Activated CD8-positive, alpha-beta memory T cell treated with anti-CD3 and anti-CD28 coated beads for 24 hours (primary cell): ENCODE measurements around the gene PNPLA6.
A peak's percentile ranks its signal among the peaks of the same experiment; 100 is the strongest.

Experiments
- DNase-seq: peaks from one replicate; pipeline ENCODE4 v3.0.0-alpha.2; 2020

PNPLA6 gene

DNA sequence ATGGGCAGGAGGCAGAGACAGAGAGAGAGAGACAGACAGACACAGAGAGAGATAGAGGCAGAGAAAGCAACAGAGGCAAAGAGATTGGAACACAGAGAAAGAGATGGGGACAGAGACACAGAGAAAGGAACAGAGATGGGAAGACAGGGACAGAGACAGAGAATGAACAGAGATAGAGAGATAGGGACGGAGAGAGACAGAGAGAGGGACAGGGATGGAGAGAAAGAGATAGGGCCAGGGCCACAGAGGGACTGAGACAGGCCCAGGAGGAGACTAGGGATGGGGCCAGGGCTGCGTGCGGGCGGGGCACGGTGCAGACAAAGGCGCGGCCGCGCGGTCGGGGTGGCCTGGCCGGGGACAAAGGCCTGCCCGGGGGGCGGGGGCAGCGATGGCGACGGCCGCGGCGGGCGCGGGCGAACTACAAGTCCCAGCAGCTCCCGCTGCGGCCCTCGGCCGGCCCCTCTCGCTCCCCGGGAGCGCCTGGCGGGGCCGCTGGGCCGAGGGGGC is 19.8 kb upstream of the PNPLA6 start, which contains the start of gene ZNF358:
ZNF358 (plus strand) TSS at position 459 of the 507 bp plus-strand sequence. CDS start 3,140 bp downstream, outside the sequence.
- peak; percentile 77 for DNase-seq

DNA sequence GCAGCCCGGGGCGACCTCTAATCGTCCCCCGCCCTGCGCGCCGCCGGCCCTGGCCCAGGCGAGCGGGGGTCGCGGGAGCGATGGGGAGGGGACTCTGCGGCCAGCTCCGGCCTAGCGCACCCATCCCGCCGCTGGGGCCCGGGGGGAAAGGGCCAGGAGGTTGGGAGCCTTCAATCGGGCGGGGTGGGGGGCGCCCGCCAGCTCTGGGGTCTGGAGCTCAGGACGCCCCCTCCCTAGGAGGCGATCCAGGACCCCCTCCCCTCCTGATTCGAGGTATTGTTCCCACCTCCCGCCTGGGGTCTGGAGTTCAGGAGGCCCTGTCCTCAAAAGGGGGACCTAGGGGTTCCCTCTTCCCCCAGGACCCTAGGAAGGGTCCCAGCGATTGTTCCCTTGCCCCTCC is 19.2 kb upstream of the PNPLA6 start:
- DNase-seq = no peak

DNA sequence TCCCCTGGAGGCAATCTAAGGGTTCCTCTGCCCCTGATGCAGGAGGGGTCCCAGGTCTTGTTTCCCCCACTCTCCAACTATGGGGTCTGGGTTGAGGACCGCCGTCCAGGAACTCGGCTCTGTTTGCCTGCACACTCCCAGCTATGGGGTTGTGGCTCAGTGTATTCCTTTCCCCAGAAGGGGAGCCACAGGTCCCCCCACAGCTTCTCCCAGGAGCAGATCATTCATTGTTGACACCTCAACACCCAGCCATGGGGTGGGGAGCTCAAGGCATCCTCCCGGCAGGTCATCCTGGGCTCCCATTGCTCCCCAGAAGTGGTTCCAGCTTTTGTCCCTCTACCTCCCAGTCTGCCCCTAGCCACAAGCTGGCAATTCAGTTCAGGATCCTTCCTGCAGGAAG is 18.6 kb upstream of the PNPLA6 start:
- DNase-seq = no peak

DNA sequence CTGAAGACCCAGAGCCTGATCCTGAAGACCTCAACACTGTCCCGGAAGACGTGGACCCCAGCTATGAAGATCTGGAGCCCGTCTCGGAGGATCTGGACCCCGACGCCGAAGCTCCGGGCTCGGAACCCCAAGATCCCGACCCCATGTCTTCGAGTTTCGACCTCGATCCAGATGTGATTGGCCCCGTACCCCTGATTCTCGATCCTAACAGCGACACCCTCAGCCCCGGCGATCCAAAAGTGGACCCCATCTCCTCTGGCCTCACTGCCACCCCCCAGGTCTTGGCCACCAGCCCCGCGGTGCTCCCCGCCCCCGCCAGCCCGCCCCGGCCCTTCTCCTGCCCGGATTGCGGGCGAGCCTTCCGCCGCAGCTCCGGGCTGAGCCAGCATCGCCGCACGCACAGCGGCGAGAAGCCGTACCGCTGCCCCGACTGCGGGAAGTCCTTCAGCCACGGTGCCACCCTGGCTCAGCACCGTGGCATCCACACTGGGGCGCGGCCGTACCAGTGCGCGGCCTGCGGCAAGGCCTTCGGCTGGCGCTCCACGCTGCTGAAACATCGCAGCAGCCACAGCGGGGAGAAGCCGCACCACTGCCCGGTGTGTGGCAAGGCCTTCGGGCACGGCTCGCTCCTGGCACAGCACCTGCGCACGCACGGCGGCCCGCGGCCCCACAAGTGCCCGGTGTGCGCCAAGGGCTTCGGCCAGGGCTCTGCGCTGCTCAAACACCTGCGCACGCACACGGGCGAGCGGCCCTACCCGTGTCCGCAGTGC is 16.0 kb upstream of the PNPLA6 start:
- no peak for DNase-seq

DNA sequence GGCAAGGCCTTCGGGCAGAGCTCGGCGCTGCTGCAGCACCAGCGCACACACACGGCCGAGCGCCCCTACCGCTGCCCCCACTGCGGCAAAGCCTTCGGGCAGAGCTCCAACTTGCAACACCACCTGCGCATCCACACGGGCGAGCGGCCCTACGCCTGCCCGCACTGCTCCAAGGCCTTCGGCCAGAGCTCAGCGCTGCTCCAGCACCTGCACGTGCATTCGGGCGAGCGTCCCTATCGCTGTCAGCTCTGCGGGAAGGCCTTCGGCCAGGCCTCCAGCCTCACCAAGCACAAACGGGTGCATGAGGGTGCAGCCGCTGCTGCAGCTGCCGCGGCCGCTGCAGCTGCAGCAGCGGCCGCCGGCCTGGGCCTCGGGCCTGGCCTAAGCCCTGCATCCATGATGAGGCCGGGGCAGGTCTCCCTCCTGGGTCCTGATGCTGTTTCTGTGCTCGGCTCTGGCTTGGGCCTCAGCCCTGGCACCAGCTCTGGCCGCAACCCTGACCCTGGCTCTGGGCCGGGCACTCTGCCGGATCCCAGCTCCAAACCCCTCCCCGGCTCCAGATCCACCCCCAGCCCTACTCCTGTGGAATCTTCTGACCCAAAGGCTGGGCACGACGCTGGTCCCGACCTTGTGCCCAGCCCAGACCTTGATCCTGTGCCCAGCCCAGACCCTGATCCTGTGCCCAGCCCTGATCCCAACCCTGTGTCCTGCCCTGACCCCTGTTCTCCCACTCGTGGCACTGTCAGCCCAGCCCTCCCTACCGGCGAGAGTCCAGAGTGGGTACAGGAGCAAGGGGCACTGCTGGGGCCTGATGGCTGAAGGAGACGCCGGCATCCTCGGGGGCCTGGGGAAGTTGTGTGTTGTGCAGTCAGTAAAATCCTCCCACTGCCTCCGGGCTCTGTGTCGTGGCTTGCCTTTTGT is 15.1 kb upstream of the PNPLA6 start:
- no peak for DNase-seq

DNA sequence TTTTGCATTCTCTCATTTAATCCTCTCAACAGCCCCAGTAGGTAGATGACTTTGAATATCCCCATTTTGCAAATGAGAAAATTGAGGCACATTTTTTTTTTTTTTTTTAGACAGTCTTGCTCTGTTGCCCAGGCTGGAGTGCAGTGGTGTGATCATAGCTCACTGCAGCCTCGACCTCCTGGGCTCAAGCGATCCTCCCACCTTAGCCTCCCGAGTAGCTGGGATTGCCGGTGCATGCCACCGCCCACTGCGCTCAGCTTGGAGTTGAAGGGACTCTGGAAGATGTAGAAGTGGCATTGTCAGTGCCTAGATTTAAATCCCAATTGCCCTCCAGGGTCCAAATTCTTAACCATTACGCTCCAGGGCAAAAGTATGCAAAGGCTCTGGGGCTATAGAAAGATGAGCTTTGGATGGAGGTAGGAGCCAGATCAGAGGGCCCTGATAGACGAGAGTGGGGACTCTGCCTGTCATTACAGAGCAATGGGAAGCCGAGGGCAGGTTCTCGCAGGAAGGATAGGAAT is 13.9 kb upstream of the PNPLA6 start:
- no peak for DNase-seq

DNA sequence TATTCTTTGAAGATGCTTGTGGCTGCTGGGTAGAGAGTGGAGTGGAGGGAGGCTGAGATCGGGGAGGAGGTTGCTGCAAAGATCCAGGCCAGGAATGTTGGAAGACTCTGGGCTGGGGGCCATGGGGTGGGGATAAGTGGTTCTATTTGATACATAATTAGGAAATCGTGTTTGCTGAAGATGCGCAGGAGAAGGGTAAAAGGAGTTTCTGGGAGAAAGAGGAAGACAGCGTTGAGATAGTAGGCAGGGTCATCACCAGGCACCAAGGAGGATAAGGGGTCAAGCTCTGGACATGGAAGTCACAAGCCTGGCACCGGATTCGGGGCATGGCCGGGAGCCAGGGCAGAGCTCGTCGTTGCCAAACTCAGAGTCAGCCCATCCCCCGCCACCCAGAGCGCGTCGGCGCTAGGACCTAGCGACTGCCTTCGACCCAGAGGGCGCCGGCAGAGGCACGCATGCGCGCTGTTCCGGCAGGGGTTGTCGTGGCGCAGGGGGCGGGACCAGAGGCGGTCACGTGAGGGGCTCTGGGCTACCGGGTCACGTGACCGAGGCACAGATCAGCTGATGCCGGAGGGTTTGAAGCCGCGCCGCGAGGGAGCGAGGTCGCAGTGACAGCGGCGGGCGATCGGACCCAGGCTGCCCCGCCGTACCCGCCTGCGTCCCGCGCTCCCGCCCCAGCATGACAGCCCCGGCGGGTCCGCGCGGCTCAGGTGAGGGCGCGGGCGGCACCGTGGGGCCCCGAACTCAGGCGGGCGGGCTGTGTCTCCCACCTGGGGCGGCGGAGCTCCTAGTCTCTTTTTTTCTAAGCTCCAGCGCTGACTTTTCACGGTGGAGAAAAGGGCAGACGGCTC is 13.2 kb upstream of the PNPLA6 start, which contains the start of gene MCOLN1:
MCOLN1 (plus strand) TSS at position 553 of the 851 bp plus-strand sequence; CDS start at position 680, 127 bp downstream.
- peak; percentile 99 for DNase-seq

DNA sequence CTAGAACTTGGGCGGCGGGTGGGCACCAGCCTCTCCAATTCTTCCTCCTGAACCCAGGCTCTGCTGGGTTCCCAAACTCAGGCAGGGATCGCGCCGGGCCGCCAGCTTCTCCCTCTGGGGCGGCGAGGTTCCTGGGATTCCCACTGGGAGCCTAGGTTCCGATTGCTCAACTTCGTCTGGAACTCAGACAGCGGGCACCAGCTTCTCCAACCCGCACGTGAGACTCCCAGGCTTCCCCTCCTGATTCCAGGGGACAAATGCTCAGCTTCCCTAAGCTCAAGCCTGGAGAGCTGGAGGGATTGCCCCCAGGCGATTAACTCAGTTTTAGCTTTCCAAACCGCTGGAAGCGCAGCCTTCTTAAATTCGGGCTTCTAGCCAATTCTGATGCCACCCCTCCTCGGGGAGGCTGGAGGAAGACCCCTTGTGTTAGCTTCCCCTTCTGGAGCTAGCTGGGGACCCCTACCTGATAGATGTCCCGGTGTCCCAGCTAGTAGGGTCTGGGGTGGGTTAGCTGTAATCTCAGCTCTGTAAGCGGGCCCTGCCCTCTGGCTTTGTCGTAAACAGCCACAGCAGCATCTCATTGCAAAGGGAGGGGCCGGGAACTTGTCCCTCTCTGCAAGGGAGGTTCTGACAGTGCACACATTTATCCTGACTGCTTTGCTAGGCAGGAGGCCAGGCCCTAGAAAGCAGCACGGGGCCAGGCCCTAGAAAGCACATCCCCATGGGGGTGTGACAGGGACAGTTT is 12.4 kb upstream of the PNPLA6 start:
- no peak for DNase-seq

DNA sequence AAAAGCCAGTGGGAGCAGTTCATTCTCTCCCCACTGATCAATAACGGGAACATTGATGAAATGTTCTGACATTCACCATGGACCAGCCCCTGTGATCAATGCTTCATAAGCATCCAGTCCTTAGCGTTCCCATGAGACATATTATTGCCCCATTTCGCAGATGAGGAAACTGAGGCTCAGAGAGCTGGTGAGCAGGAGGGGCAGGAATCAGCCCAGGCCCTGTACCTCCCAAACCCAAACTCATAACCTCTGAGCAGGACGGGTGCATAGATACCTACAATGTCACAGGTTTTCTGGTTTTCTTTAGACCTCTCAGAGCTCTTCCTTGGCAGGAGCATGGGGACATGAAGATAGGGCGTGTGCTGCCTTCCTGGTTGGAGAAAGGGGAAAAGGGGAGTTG is 11.0 kb upstream of the PNPLA6 start:
- DNase-seq = no peak

DNA sequence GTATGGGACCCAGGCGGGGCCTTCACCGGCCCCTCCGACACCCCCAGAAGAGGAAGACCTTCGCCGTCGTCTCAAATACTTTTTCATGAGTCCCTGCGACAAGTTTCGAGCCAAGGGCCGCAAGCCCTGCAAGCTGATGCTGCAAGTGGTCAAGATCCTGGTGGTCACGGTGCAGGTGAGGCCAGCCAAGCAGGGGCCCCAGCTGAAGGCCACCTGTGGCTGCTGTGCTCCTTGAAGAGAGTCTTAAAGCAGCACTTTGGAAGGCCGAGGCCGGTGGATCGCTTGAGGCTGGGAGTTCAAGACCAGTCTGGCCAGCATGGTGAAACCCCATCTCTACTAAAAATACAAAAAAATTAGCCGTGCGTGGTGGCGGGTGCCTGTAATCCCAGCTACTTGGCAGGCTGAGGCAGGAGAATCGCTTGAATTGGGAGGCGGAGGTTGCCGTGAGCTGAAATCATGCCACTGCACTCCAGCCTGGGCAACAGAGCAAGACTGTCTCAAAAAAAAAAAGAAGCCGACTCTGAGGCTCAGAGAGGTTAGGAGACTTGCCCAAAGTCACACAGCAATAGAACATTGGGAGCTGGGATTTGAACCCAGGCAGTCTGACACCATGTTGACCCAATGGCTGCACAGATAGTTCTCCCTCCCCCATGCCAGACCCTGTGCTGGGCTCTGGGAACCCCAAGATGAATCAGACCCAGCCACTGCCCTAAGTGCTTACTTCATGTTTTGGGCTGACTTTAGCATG is 10.4 kb upstream of the PNPLA6 start:
- DNase-seq = no peak

DNA sequence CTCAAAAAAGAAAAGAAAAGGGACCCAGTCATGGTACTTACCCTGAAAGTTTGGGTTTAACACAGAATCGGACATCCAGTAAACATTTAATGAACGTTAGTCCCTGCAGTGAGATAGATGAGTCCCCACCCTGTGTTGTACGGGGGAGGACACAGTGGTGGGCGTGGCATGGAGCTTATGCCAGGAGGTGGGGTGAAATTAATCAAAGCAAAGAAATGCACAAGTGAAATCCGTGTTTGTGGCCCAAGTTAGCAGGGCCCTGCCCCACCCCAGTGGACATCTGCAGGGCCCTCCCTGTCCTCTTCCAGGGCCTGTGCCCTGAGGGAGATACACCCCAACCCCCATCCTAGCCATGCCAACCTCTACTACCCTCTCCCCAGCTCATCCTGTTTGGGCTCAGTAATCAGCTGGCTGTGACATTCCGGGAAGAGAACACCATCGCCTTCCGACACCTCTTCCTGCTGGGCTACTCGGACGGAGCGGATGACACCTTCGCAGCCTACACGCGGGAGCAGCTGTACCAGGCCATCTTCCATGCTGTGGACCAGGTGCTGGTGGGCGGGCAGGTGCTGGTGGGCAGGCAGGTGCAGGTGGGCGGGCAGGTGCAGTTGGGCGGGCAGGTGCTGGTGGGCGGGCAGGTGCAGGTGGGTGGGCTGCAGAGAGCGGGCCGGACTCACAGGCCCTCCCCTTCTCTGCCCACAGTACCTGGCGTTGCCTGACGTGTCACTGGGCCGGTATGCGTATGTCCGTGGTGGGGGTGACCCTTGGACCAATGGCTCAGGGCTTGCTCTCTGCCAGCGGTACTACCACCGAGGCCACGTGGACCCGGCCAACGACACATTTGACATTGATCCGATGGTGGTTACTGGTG is 9.2 kb upstream of the PNPLA6 start:
- DNase-seq = no peak

DNA sequence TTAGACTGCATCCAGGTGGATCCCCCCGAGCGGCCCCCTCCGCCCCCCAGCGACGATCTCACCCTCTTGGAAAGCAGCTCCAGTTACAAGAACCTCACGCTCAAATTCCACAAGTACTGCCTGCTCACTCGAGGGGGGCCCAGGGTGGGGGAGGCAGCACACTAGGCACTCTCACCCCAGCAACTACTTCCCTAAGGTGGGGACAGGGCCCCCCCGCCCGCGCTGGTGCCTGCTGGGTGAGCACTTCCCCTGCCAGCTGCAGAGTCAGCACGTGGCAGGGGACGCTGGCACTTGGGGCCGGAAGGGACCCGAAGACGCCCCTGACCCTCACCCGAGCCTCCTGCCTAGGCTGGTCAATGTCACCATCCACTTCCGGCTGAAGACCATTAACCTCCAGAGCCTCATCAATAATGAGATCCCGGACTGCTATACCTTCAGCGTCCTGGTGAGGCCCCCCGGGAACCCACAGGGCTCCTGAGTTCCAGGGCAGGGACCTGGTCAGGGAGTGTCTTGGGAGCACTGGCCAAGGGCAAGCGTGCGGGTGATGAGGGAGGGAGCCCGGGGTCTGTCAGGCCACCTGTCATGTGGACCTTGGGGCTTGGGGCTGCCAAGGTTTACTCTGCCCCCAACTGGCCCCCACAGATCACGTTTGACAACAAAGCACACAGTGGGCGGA is 7.9 kb upstream of the PNPLA6 start:
- DNase-seq = no peak

DNA sequence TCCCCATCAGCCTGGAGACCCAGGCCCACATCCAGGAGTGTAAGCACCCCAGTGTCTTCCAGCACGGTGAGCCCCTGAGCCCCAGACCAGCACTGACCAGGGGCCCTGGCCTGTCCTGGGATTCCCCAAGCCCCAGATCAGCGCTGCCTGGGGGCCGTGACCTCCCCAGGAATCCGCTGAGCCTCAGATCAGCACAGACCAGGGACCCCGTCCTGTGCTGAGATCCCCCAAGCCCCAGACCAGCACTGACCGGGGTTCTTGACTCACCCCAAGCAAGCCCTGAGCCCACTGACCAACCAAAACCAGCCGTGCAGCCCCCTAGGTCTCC is 7.4 kb upstream of the PNPLA6 start:
- DNase-seq = no peak

DNA sequence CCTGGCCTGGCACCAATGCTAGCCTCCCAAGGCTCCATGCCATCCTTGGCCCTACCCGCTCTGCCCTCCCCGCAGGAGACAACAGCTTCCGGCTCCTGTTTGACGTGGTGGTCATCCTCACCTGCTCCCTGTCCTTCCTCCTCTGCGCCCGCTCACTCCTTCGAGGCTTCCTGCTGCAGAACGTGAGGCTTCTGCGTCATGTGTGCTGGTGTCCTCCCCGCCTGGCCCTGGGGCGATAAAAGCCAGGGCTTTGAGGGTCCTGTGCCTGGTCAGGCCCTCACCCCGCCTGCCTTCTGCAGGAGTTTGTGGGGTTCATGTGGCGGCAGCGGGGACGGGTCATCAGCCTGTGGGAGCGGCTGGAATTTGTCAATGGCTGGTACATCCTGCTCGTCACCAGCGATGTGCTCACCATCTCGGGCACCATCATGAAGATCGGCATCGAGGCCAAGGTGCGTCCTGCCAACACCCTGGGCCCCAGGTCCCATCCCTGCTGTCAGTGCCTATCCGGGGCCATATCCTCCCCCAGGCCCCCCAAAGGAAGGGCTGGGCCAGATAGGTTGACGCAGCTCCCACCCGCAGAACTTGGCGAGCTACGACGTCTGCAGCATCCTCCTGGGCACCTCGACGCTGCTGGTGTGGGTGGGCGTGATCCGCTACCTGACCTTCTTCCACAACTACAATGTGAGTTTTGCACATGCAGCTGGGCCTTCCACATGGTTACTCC is 6.8 kb upstream of the PNPLA6 start:
- no peak for DNase-seq

DNA sequence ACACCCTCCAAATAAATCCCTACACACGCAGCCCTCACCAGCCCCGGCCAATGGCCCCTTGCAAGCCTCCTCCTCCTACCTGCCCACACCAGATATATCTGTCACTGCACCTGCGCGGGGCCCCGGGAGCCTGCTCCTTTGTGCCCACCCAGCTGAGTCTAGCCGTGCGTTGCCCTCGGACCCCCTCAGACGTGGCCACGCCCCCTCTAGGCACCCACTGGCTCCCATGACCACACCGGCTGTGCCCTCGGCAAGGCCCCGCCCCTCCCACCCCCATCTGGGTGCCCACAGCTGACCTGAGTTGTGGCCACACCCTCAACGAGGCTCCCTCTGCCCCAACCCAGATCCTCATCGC is 6.3 kb upstream of the PNPLA6 start:
- no peak for DNase-seq

DNA sequence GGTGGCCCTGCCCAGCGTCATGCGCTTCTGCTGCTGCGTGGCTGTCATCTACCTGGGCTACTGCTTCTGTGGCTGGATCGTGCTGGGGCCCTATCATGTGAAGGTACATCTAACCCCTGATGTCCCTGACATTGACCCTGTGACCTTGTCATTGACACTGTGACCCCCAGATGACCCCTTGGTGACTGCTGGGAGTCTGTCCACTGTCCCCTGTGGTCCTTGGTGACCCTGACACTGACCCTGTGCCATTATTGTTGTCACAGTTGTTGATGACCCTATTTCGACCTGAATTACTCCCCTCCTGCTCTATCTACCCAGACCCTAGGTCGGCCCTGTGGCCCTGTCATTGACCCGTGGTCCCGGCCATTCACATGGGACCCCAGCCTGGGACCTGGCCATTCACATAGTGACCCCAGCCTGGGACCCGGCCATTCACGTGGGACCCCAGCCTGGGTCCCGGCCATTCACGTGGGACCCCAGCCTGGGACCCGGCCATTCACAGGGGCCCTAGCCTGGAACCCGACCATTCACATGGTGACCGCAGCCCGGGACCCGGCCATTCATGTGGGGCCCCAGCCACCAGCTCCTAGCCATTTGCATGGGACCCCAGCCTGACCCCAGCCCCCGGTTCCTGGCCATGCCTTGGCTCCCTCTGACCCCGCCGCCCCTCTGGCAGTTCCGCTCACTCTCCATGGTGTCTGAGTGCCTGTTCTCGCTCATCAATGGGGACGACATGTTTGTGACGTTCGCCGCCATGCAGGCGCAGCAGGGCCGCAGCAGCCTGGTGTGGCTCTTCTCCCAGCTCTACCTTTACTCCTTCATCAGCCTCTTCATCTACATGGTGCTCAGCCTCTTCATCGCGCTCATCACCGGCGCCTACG is 5.7 kb upstream of the PNPLA6 start:
- no peak for DNase-seq

DNA sequence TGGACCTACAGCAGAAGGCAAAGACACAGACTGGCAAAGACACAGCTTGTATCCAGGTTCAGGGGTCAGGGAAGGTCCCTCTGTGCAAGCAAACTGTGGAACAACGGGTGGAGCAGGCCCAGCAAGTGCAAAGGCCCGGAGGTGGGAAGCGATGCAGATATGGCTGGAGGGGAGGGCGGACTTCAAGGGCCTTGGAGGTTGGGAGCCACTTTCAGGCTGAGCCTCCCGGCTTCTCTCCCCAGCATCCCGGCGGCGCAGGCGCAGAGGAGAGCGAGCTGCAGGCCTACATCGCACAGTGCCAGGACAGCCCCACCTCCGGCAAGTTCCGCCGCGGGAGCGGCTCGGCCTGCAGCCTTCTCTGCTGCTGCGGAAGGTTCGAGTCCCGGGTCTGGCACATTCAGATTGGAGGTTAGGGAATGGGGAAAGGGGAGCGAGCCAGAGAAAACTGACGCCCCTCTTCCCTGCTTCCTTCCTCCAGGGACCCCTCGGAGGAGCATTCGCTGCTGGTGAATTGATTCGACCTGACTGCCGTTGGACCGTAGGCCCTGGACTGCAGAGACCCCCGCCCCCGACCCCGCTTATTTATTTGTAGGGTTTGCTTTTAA is 2.1 kb upstream of the PNPLA6 start:
- no peak for DNase-seq
